WI38 (cell line): ENCODE results near the gene SCUBE3.

Experiments used
- H3K4me3 ChIP-seq: 2 replicates; pipeline ENCODE4 v1.5.1; 2011; ENCODE audit warnings: low read depth, mild to moderate bottlenecking, control low read depth, low read length
- TF ChIP-seq, protein P1 (sequence below): IDR thresholded peaks from 2 replicates; pipeline ENCODE4 v1.5.1; 2012; ENCODE audit warnings: low read depth, mild to moderate bottlenecking, control low read depth, low read length

Gene SCUBE3

GRCh38 chr6:35228481-35228880 is 14.7 kb downstream of the SCUBE3 start:
- TF ChIP-seq, protein P1, sequence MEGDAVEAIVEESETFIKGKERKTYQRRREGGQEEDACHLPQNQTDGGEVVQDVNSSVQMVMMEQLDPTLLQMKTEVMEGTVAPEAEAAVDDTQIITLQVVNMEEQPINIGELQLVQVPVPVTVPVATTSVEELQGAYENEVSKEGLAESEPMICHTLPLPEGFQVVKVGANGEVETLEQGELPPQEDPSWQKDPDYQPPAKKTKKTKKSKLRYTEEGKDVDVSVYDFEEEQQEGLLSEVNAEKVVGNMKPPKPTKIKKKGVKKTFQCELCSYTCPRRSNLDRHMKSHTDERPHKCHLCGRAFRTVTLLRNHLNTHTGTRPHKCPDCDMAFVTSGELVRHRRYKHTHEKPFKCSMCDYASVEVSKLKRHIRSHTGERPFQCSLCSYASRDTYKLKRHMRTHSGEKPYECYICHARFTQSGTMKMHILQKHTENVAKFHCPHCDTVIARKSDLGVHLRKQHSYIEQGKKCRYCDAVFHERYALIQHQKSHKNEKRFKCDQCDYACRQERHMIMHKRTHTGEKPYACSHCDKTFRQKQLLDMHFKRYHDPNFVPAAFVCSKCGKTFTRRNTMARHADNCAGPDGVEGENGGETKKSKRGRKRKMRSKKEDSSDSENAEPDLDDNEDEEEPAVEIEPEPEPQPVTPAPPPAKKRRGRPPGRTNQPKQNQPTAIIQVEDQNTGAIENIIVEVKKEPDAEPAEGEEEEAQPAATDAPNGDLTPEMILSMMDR = no peak
- H3K4me3 ChIP-seq = no peak overlapping the region

- H3K4me3 ChIP-seq = no peak overlapping the region
- TF ChIP-seq, protein P1 = no peak
These were observed 15.5 kb downstream of the SCUBE3 start for GRCh38 chr6:35229304-35229703.

- no peak overlapping the region for H3K4me3 ChIP-seq
- TF ChIP-seq, protein P1 = no peak
These were observed 16.7 kb downstream of the SCUBE3 start for GRCh38 chr6:35230498-35230897.

- no peak overlapping the region for H3K4me3 ChIP-seq
- TF ChIP-seq, protein P1 = no peak
These were observed 17.2 kb downstream of the SCUBE3 start for GRCh38 chr6:35230950-35231349.

GRCh38 chr6:35231563-35231962 is 17.8 kb downstream of the SCUBE3 start:
- TF ChIP-seq, protein P1 = no peak
- no peak overlapping the region for H3K4me3 ChIP-seq

DNA sequence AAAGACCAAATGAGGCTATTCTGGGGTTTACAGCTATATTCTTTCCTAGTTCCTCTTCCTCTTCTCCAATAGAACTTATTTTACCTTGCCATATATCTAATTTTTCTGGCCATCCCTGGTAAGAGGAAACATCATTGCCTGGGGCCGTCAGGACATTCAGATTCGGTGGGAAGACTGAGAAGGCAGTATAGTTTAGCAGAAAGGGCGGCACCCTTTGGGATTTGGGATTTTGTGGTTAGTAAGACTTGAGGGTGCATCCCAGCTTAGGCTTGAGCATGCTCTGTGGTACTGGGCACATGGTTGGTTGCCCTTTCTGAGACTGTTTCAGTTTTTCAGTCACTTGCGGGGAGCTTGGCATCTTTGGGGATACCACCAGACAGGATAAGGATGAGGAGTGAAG is 21.1 kb downstream of the SCUBE3 start:
- TF ChIP-seq, protein P1 = no peak
- no peak overlapping the region for H3K4me3 ChIP-seq

DNA sequence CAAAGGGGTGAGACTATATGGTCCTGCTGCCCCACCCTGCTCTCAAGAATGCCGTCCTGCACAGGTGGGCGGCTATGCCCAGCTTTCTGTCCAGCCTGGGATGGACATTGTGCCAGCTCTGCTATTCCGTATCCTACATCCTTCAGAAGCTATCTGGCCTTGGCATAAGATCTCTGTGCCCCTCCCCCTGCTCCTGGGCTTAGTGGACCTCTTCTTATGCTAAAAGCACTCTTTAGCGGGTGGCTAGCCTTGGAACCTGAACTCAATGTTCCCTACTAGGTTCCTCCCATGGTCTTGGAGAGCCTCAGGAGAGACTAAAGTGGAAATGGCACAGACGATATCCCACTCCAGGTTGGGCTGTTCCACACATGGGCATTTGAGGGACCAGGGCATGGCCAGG is 22.5 kb downstream of the SCUBE3 start:
- no peak overlapping the region for H3K4me3 ChIP-seq
- TF ChIP-seq, protein P1 = no peak
